Testis (tissue), 3 donors: Measurements from ENCODE around the gene PTPRD. TPM values are rescaled to one million over a fixed set of nuclear protein-coding genes. Genes with fewer than 3 reads are reported as not detected.

Experiments used
- DNase-seq: peaks from one replicate; pipeline ENCODE4 v3.0.0-alpha.2; 2019
- H3K27ac ChIP-seq, 2 donors: fragments of 200-600 bp; sonication (generic); one replicate each; pipeline ENCODE4 v1.5.1; 2019
- H3K27me3 ChIP-seq: fragments of 200-600 bp; sonication (generic); one replicate; pipeline ENCODE4 v1.5.1; 2019
- H3K36me3 ChIP-seq: fragments of 200-600 bp; sonication (generic); one replicate; pipeline ENCODE4 v1.5.1; 2017; ENCODE audit warnings: low read depth; ENCODE audit errors: missing control alignments
- H3K4me1 ChIP-seq: fragments of 200-600 bp; sonication (generic); one replicate; pipeline ENCODE4 v1.5.1; 2019
- H3K4me3 ChIP-seq, 2 donors: fragments of 200-600 bp; sonication (generic); one replicate each; pipeline ENCODE4 v1.5.1; 2017 to 2019
- H3K9me3 ChIP-seq: fragments of 200-600 bp; sonication (generic); one replicate; pipeline ENCODE4 v1.5.1; 2017
- CTCF ChIP-seq, 3 experiments: fragments of 450-650 bp in 2 of 3; fragments of 200-600 bp in 1 of 3; sonication (generic) in 1 of 3; IDR thresholded peaks; one replicate each; pipeline ENCODE4 v1.5.1; 2016 to 2019; ENCODE audit warnings: antibody characterized with exemption in 3 of 3, mild to moderate bottlenecking in 2 of 3, moderate library complexity in 1 of 3
- POLR2A ChIP-seq: fragments of 450-650 bp; IDR thresholded peaks from one replicate; pipeline ENCODE4 v1.6.1; 2017; ENCODE audit warnings: antibody characterized with exemption, mild to moderate bottlenecking, moderate library complexity
- whole genome bisulfite sequencing, 2 donors: methylation state at CpG; one replicate each; pipeline ENCODE4 v1.1.5; 2018; 5-methylcytosine and 5-hydroxymethylcytosine counted together
- intact Hi-C: fragments of 100-400 bp; cut with DNase I; formaldehyde crosslinking; loops from one replicate; pipeline ENCODE4 v1.15.1; 2023; ENCODE audit warnings: low total_unique reads
- polyA plus RNA-seq: library from polyadenylated mRNA; stranded (reverse); fragments of 350-450 nt; fragmentation: Illumina TruSeq; extraction: RNeasy Lipid Tissue Mini Kit (QIAGEN cat#74804); gene quantifications from one replicate; pipeline ENCODE4 v1.2.3, GENCODE V29; 2014; ENCODE audit warnings: low read depth, low replicate concordance; ENCODE audit not compliant: insufficient read depth
- total RNA-seq, 2 donors: library from RNA; depleted of rRNA; stranded (reverse); fragments of >200 nt; gene quantifications; one replicate each; pipeline ENCODE4 v1.2.3, GENCODE V29; 2016

PTPRD gene
- total and polyA plus RNA-seq, 3 donors from 2014 or later: 15.4 to 33.6 (median 32.5) TPM

GRCh38 chr9:9973062-9973461 is 639.7 kb downstream of the PTPRD start:
- intact Hi-C loops: no loop called here
- Histone ChIP-seq H3K27me3 (no peaks in the 10 kb centered on the region), H3K4me1 (no peaks in the 10 kb centered on the region), H3K9me3 (no peaks in the 10 kb centered on the region), H3K27ac (no peak overlapping the region), H3K4me3 (no peak overlapping the region), H3K36me3 (no peaks in the 10 kb centered on the region)
- 89 to 93% methylated on average over 6 of the region's 6 CpGs for WGBS, 2 donors
- no peak for DNase-seq
- TF ChIP-seq CTCF (IDR thresholded peaks at IDR 0.05): no peak
- no peak for TF ChIP-seq POLR2A

- Histone ChIP-seq H3K4me1 (no peaks in the 10 kb centered on the region), H3K9me3 (no peaks in the 10 kb centered on the region), H3K27ac (no peak overlapping the region), H3K27me3 (no peaks in the 10 kb centered on the region), H3K36me3 (no peaks in the 10 kb centered on the region), H3K4me3 (no peak overlapping the region)
- 48 to 78% methylated on average over 5 of the region's 5 CpGs for WGBS, 2 donors
- intact Hi-C loops: no loop called here
- TF ChIP-seq CTCF (IDR thresholded peaks at IDR 0.05): no peak
- TF ChIP-seq POLR2A: no peak
- no peak for DNase-seq
These were observed 642.3 kb downstream of the PTPRD start for GRCh38 chr9:9970514-9970913.

- DNase-seq: no peak
- intact Hi-C loops: no loop called here
- H3K4me3 ChIP-seq: no peak overlapping the region
- no peaks in the 10 kb centered on the region for H3K9me3 ChIP-seq
- H3K27me3 ChIP-seq: no peaks in the 10 kb centered on the region
- H3K27ac ChIP-seq: no peak overlapping the region
- H3K4me1 ChIP-seq: no peaks in the 10 kb centered on the region
- TF ChIP-seq POLR2A: no peak
- TF ChIP-seq CTCF (IDR thresholded peaks at IDR 0.05): no peak
- no peaks in the 10 kb centered on the region for H3K36me3 ChIP-seq
- 62 to 70% methylated on average over 3 of the region's 3 CpGs for WGBS, 2 donors
These were observed 649.0 kb downstream of the PTPRD start for GRCh38 chr9:9963841-9964240.

- Histone ChIP-seq H3K4me1 (no peaks in the 10 kb centered on the region), H3K27me3 (no peaks in the 10 kb centered on the region), H3K4me3 (no peak overlapping the region), H3K36me3 (no peaks in the 10 kb centered on the region), H3K27ac (no peak overlapping the region), H3K9me3 (no peaks in the 10 kb centered on the region)
- TF ChIP-seq POLR2A (no peak), CTCF (IDR thresholded peaks at IDR 0.05) (no peak)
- intact Hi-C loops: no loop called here
- WGBS, 2 donors: 81 to 83% methylated on average over 1 of the region's 1 CpG
- DNase-seq: no peak
These were observed 650.9 kb downstream of the PTPRD start for GRCh38 chr9:9961934-9962333.

- Histone ChIP-seq H3K27ac (no peak overlapping the region), H3K4me3 (no peak overlapping the region), H3K9me3 (no peaks in the 10 kb centered on the region), H3K36me3 (no peaks in the 10 kb centered on the region), H3K27me3 (no peaks in the 10 kb centered on the region), H3K4me1 (no peaks in the 10 kb centered on the region)
- intact Hi-C loops: no loop called here
- WGBS, 2 donors: 16 to 36% methylated on average over 2 of the region's 2 CpGs
- no peak for TF ChIP-seq POLR2A
- no peak for TF ChIP-seq CTCF (IDR thresholded peaks at IDR 0.05)
- no peak for DNase-seq
These were observed 651.3 kb downstream of the PTPRD start for GRCh38 chr9:9961487-9961886.
